Measurements from ENCODE around the gene PPP2R2B. TPM values are rescaled to one million over a fixed set of nuclear protein-coding genes. Genes with fewer than 3 reads are reported as not detected.

PPP2R2B gene
- total RNA-seq, 4 donors from 2014 or later, result 9.4 to 29.4 (median 20.7) TPM

- TF ChIP-seq CTCF (IDR thresholded peaks at IDR 0.05) (no peak), POLR2A (IDR thresholded peaks at IDR 0.05) (no peak), EP300 (IDR thresholded peaks at IDR 0.05) (no peak)
- no peak for DNase-seq (ENCODE audit: low spot score in 2 of 2)
- no peaks in the 10 kb centered on the region for H3K4me1 ChIP-seq
Observed at GRCh38 chr5:146851133-146851532, 27.4 kb downstream of the PPP2R2B start.

GRCh38 chr5:146849694-146850303 is 28.8 kb downstream of the PPP2R2B start:
- no peak overlapping the region for H3K27ac ChIP-seq
- TF ChIP-seq POLR2A (IDR thresholded peaks at IDR 0.05) (no peak), CTCF (IDR thresholded peaks at IDR 0.05) (no peak), EP300 (IDR thresholded peaks at IDR 0.05) (no peak)
- H3K9me3 ChIP-seq, result no peaks in the 10 kb centered on the region
- H3K27me3 ChIP-seq, result no peaks in the 10 kb centered on the region
- no peak for DNase-seq (ENCODE audit: low spot score in 2 of 2)
- no peaks in the 10 kb centered on the region for H3K4me1 ChIP-seq
- H3K4me3 ChIP-seq, result no peak overlapping the region
- no peaks in the 10 kb centered on the region for H3K36me3 ChIP-seq
- 67 to 71% methylated on average over 5 of the region's 5 CpGs for WGBS, 2 donors

More at GRCh38 chr5:146851133-146851532, 27.4 kb downstream of the PPP2R2B start:
- Histone ChIP-seq H3K9me3 (no peaks in the 10 kb centered on the region), H3K4me3 (no peak overlapping the region), H3K27me3 (no peaks in the 10 kb centered on the region), H3K27ac (no peak overlapping the region), H3K36me3 (no peaks in the 10 kb centered on the region)

- Histone ChIP-seq H3K9me3 (no peaks in the 10 kb centered on the region), H3K27me3 (no peaks in the 10 kb centered on the region), H3K4me1 (no peaks in the 10 kb centered on the region), H3K36me3 (no peaks in the 10 kb centered on the region), H3K4me3 (no peak overlapping the region), H3K27ac (no peak overlapping the region)
- TF ChIP-seq EP300 (IDR thresholded peaks at IDR 0.05) (no peak), POLR2A (IDR thresholded peaks at IDR 0.05) (no peak), CTCF (IDR thresholded peaks at IDR 0.05) (no peak)
- no peak for DNase-seq (ENCODE audit: low spot score in 2 of 2)
- WGBS, 2 donors, result 82 to 90% methylated on average over 1 of the region's 1 CpG
Observed at GRCh38 chr5:146848133-146848532, 30.4 kb downstream of the PPP2R2B start.

- TF ChIP-seq POLR2A (IDR thresholded peaks at IDR 0.05) (no peak), CTCF (IDR thresholded peaks at IDR 0.05) (no peak), EP300 (IDR thresholded peaks at IDR 0.05) (no peak)
- H3K4me3 ChIP-seq, result no peak overlapping the region
- DNase-seq (ENCODE audit: low spot score in 2 of 2), result no peak
- H3K4me1 ChIP-seq, result peaks cover 0 to 7% (median 0%) of the 10 kb centered on the region in 4 donors
- H3K9me3 ChIP-seq, result peaks cover 0 to 8% (median 0%) of the 10 kb centered on the region in 4 donors
- H3K36me3 ChIP-seq, result no peaks in the 10 kb centered on the region
- no peak overlapping the region for H3K27ac ChIP-seq
- WGBS, 2 donors, result 48 to 62% methylated on average over 2 of the region's 2 CpGs
- H3K27me3 ChIP-seq, result no peaks in the 10 kb centered on the region
Observed at GRCh38 chr5:146840016-146840415, 38.5 kb downstream of the PPP2R2B start.

- Histone ChIP-seq H3K36me3 (no peaks in the 10 kb centered on the region), H3K27ac (peak overlapping the region in 1 of 4 donors; percentile 33), H3K9me3 (peaks cover 0 to 8% (median 0%) of the 10 kb centered on the region in 4 donors), H3K27me3 (no peaks in the 10 kb centered on the region), H3K4me1 (peaks cover 0 to 10% (median 0%) of the 10 kb centered on the region in 4 donors), H3K4me3 (no peak overlapping the region)
- WGBS, 2 donors, result 40 to 47% methylated on average over 3 of the region's 3 CpGs
- TF ChIP-seq EP300 (IDR thresholded peaks at IDR 0.05) (no peak), CTCF (IDR thresholded peaks at IDR 0.05) (no peak), POLR2A (IDR thresholded peaks at IDR 0.05) (no peak)
- no peak for DNase-seq (ENCODE audit: low spot score in 2 of 2)
Observed at GRCh38 chr5:146836226-146836842, 42.2 kb downstream of the PPP2R2B start.
